Vagina (tissue), 2 donors: ENCODE results near the gene RAPGEF6. TPM values are rescaled to one million over a fixed set of nuclear protein-coding genes. Genes with fewer than 3 reads are reported as not detected.

Experiments used
- DNase-seq, 2 donors: peaks; one replicate each; pipeline ENCODE4 v3.0.0-alpha.2; 2017; ENCODE audit errors: extremely low spot score in 2 of 2
- H3K27ac ChIP-seq: fragments of 200-600 bp; sonication (generic); one replicate; pipeline ENCODE4 v1.5.1; 2019
- H3K27me3 ChIP-seq: fragments of 200-600 bp; sonication (generic); one replicate; pipeline ENCODE4 v1.5.1; 2019
- H3K36me3 ChIP-seq, 2 donors: fragments of 200-600 bp; sonication (generic); one replicate each; pipeline ENCODE4 v1.5.1; 2017 to 2019
- H3K4me1 ChIP-seq: fragments of 200-600 bp; sonication (generic); one replicate; pipeline ENCODE4 v1.5.1; 2019
- H3K4me3 ChIP-seq, 2 donors: fragments of 200-600 bp; sonication (generic); 1 replicate in 1 of 2; 2 replicates in 1 of 2; pipeline ENCODE4 v1.5.1; 2016 to 2019
- H3K9me3 ChIP-seq: fragments of 200-600 bp; sonication (generic); one replicate; pipeline ENCODE4 v1.5.1; 2019
- POLR2A ChIP-seq, 2 donors: fragments of 450-650 bp; IDR thresholded peaks; one replicate each; pipeline ENCODE4 v1.6.1; 2017; ENCODE audit warnings: antibody characterized with exemption in 2 of 2, mild to moderate bottlenecking in 2 of 2, moderate library complexity in 2 of 2
- POLR2AphosphoS5 ChIP-seq, 2 donors: sonication (generic); formaldehyde crosslinking; IDR thresholded peaks; one replicate each; pipeline ENCODE4 v1.9.0; 2017; ENCODE audit warnings: antibody characterized with exemption in 2 of 2, mild to moderate bottlenecking in 2 of 2, low read depth in 1 of 2; ENCODE audit not compliant: insufficient read depth in 1 of 2
- intact Hi-C: fragments of 100-400 bp; cut with DNase I; formaldehyde crosslinking; loops from one replicate; pipeline ENCODE4 v1.15.1; 2023
- small RNA-seq: library from RNA; depleted of rRNA; stranded (forward); fragments of <200 nt; gene quantifications from one replicate; pipeline ENCODE3, GENCODE V24; 2016
- total RNA-seq: library from RNA; depleted of rRNA; stranded (reverse); fragments of >200 nt; gene quantifications from one replicate; pipeline ENCODE4 v1.2.3, GENCODE V29; 2016
- TF ChIP-seq, protein P1 (sequence below), 3 experiments: fragments of 450-650 bp in 2 of 3; fragments of 200-600 bp in 1 of 3; sonication (generic) in 1 of 3; IDR thresholded peaks; one replicate each; pipeline ENCODE4 v1.5.1; 2017 to 2019; ENCODE audit warnings: antibody characterized with exemption in 3 of 3, mild to moderate bottlenecking in 2 of 3, moderate library complexity in 2 of 3

Gene RAPGEF6
- total RNA-seq, 1 donor from 2014 or later, result 19.2 TPM

DNA sequence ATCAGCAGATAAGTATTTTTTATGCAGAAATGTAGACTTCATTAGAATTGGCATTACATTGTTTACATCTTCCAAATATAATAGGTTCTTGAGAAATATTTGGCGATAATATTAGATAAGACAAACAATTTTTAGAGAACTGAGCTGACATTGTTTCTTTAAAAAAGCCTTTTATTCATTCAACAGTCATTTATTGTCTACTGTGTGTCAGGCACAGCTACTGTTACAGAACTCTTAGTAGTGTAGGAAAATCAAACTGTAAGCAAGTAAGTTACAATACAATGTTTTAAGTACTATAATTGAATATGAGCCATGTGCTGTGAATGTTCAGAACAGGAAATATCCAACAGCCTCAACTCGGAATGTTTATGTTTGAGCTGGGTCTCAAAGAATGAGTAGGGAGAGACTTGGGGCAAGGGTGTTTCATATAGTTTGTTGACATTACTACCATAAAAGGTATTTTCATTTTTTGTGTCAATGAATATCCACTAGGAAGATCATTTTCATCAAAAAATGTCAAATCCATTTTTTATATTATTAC lies 257.2 kb downstream of the RAPGEF6 start:
- no peaks in the 10 kb centered on the region for H3K36me3 ChIP-seq
- H3K27ac ChIP-seq, result no peak overlapping the region
- H3K4me1 ChIP-seq, result peaks cover 16% of the 10 kb centered on the region
- TF ChIP-seq POLR2AphosphoS5 (IDR thresholded peaks at IDR 0.05; ENCODE audit: insufficient read depth in 1 of 2, low read depth in 1 of 2) (no peak), POLR2A (IDR thresholded peaks at IDR 0.05) (no peak)
- TF ChIP-seq, protein P1, sequence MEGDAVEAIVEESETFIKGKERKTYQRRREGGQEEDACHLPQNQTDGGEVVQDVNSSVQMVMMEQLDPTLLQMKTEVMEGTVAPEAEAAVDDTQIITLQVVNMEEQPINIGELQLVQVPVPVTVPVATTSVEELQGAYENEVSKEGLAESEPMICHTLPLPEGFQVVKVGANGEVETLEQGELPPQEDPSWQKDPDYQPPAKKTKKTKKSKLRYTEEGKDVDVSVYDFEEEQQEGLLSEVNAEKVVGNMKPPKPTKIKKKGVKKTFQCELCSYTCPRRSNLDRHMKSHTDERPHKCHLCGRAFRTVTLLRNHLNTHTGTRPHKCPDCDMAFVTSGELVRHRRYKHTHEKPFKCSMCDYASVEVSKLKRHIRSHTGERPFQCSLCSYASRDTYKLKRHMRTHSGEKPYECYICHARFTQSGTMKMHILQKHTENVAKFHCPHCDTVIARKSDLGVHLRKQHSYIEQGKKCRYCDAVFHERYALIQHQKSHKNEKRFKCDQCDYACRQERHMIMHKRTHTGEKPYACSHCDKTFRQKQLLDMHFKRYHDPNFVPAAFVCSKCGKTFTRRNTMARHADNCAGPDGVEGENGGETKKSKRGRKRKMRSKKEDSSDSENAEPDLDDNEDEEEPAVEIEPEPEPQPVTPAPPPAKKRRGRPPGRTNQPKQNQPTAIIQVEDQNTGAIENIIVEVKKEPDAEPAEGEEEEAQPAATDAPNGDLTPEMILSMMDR (IDR thresholded peaks at IDR 0.05), result no peak
- intact Hi-C loops, result no loop called here
- H3K27me3 ChIP-seq, result no peaks in the 10 kb centered on the region
- H3K9me3 ChIP-seq, result no peaks in the 10 kb centered on the region
- DNase-seq, result no peak
- H3K4me3 ChIP-seq, result no peak overlapping the region

DNA sequence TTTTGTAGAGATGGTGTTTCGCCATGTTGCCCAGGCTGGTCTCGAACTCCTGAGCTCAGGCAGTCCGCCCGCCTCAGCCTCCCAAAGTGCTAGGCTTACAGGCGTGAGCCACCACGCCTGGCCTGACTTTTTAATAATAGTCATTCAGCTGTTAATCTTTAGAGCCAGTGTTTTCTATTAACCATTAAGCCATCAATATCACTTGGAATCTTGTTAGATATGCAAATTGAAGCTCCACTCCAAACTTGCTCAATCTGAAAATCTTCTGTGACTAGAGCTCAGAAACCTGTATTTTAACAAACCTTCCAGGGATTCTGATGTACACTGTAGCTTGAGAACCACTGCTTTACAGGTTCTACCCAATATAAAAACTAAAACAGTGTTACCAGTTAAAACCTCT lies 257.7 kb downstream of the RAPGEF6 start:
- no peak overlapping the region for H3K27ac ChIP-seq
- H3K9me3 ChIP-seq, result no peaks in the 10 kb centered on the region
- no peak overlapping the region for H3K4me3 ChIP-seq
- TF ChIP-seq POLR2A (IDR thresholded peaks at IDR 0.05) (no peak), POLR2AphosphoS5 (IDR thresholded peaks at IDR 0.05; ENCODE audit: insufficient read depth in 1 of 2, low read depth in 1 of 2) (no peak)
- TF ChIP-seq, protein P1 (IDR thresholded peaks at IDR 0.05), result no peak
- no peaks in the 10 kb centered on the region for H3K27me3 ChIP-seq
- intact Hi-C loops, result no loop called here
- DNase-seq, result no peak
- peaks cover 16% of the 10 kb centered on the region for H3K4me1 ChIP-seq
- no peaks in the 10 kb centered on the region for H3K36me3 ChIP-seq

DNA sequence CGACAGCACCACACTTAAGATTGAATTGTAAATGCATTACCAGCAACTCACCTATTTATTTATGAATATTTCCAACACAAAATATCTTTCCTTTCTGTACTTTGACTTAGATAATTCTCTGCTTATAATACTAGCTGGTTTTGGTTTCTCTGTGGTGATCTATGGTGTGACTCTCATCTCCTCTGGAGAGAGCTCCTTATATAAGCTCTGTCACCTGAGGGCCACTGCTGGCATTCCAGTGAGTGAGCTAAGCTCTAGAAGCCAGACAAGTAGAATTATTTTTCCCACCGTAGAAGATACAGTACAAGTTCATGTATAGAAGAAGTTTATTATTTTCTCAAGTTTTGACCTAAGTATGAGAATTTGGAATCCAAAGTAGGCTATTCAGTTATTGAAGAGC lies 259.7 kb downstream of the RAPGEF6 start:
- peaks cover 16% of the 10 kb centered on the region for H3K4me1 ChIP-seq
- intact Hi-C loops, result no loop called here
- no peak overlapping the region for H3K4me3 ChIP-seq
- no peaks in the 10 kb centered on the region for H3K36me3 ChIP-seq
- H3K9me3 ChIP-seq, result no peaks in the 10 kb centered on the region
- H3K27ac ChIP-seq, result no peak overlapping the region
- no peaks in the 10 kb centered on the region for H3K27me3 ChIP-seq
- no peak for TF ChIP-seq POLR2A (IDR thresholded peaks at IDR 0.05)
- TF ChIP-seq, protein P1 (IDR thresholded peaks at IDR 0.05), result no peak
- DNase-seq, result no peak

Small RNAs within 50 kb of the gene (small RNA-seq; reads per million reads assigned to genes)
- not detected for gene RF02271

Other genes with a start within 250 kb of the RAPGEF6 start
- 29.5 TPM for gene FNIP1, start 161.8 kb upstream of the RAPGEF6 start, total RNA-seq